MV-4-11 (cell line): ENCODE data around the gene ATP2B1.

Experiments
- DNase-seq: peaks from one replicate; lab custom pipeline; 2025; lab: John Stamatoyannopoulos, UW

The ATP2B1 gene

DNA sequence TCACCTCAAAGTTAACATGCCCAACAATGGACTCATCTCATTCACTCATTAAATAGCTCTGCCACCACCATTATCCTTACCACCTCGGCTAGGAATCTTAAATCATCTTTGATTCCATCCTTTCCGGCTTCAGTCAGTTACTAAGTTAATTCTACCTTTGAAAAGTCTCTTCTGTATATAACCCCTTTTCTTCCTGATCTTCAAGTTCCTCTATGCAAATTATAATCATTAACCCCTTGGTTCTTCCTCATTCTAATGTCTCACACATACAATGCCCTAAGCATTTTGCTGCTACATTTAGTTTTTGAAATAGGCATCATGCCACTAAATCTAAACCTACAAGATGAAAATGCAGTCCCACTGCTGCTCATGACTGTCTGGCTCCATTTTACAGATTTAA, 51.6 kb downstream of the ATP2B1 start:
- peak; percentile 41 for DNase-seq

DNA sequence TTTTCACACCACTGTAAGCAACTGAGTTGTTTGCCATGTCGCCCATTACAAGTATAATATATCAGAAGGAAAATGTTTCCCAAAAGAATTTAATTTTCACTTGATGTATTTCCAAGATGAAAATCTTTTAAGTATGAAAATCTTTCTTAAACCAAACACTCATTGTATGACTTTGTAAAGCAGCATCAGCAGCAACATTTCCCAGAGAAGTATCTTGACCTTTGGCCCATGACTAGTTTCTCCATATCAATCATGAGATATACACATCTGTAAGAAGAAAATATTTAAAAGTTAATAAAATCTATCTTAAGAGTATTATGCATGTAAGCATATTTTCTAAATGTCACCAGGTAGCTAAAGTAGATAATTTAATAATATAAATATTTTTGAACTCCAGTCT, 52.8 kb downstream of the ATP2B1 start:
- no peak for DNase-seq

DNA sequence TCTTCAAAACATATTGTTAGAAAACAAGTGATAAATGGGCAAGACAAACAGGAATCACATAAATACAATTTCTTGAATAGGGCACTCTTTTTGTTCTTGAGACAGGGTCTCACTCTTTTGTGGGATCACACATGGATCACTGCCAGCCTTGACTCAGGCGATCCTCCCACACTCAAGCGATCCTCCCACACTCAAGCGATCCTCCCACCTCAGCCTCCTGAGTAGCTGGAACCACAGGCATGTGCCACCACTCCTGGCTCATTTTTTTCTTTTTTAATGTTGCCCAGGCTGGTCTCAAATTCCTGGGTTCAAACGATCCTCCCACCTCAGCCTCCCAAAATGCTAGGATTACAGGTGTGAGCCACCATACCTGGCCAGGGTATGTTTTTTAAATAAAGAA, 57.4 kb downstream of the ATP2B1 start:
- DNase-seq, result no peak

DNA sequence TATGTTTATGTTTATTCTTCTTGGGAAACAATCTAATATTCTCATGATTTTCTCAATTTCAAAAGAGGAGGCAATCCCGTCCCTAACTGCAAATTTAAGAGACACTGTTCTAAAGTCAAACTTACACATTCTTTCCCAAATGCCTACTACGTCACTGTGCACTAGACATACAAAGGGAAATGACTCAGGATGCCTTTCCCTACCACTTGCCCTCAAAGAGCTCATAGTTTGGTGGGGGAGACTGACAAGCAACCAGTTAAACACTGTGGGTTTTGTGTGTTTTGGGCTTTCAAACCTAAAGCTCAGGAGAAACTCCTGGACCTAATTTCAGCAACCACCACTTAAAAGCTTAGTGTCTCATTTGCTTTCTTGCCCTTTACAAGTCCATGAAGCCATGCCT, 58.4 kb downstream of the ATP2B1 start:
- DNase-seq, result no peak

DNA sequence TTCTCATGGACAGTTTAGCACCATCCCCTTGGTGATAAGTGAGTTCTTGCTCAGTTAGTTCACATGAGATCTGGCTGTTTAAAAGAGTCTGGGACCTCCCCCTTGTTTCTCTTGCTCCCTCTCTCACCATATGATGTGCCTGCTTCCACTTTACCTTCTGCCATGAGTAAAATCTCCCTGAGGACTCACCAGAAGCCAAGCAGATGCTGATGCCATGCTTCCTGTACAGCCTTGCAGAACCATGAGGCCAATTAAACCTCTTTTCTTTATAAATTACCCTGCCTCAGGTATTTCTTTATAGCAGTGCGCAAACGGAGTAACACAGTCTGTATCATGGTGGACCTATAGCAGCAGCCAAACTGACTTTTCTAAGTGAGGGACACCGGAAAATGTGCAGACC, 58.8 kb downstream of the ATP2B1 start:
- DNase-seq, result no peak

DNA sequence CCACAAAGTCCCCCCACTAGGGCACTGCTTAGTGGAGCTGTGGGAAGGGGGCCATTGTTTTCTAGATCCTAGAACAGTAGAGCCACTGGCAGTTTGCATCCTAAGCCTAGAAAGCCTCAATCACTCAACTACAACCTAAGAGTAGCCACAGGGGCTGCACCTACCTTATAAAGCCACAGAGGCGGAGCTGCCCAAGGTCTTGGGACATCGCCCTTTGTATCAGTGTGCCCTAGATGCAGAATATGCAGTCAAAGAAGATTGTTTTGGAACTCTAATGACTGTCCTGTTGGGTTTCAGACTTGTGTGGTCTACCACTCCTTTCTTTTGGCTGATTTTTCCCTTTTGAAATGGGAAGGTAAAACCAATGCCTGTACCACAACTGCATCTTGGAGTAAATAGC, 59.5 kb downstream of the ATP2B1 start:
- no peak for DNase-seq

GRCh38 chr12:89648211-89648930, 60.3 kb downstream of the ATP2B1 start:
- no peak for DNase-seq

- DNase-seq, result no peak
Measured at GRCh38 chr12:89645434-89645833, 63.2 kb downstream of the ATP2B1 start.

DNA sequence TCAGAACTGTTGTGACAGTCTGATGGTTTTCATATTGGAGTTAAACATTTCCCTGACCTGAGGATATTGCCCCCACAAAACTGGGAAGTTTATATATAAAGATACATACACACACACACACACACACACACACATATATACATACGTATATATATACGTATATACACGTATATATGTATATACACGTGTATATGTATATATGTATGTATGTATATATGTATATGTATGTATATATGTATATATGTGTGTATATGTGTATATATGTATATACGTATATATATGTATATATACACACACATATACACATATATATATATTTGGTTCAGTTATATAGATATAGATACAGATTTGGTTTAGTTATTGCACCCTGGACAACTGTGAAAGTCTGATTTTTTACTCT, 65.7 kb downstream of the ATP2B1 start:
- DNase-seq, result no peak

GRCh38 chr12:89636776-89637160, 71.9 kb downstream of the ATP2B1 start:
- no peak for DNase-seq

DNA sequence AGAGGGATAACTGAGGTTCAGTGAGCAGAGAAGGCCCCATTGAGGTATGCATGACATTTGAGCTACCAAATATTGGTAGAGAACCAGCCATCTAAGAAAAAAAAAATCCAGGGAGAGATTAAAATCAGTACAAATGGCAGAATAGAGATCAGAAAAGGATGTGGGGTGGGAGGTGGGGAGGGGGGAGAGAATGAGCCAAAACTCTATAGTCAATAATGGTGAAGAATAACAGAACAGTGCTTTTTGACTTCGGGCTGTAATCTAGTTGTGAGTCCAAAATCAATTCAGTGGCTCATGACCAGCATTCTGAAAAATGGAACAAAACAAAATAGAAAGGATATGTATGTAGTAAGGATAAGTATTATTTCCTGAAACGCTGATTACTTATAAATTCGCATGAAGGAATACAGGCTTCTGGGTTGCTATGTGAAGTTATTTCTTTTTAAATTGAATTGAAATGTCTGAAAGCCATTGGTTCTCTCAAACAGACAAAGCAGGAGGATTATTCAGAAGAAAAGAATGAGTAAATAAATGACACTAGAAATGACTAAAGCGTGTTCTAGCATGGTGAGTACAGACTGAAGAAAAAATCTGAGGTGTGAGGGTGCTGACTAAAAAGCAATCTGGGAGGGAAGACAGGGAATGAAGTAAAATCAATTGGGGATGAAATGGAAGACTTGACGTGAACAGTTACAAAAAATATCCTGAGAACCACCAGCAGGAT, 72.4 kb downstream of the ATP2B1 start:
- no peak for DNase-seq

- no peak for DNase-seq
Measured at GRCh38 chr12:89634508-89634907, 74.1 kb downstream of the ATP2B1 start.

DNA sequence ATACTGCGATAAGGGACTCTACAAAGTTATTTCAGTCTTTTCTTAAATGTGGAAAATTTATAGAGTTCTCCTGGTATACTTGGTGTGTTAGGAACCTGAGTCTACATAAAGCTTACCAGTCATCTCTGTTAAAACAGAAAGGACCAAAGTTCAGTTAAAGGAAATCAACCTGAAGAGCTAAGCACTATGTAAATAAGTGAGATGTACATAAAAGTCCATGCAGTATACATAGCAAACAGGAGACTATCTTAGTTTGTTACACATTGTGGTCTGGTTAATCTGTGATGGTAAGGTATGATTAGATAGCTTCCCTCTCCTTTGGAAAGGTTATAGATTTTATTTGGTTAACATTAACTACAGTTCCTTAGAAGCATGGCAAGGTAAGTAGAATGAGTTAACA, 75.9 kb downstream of the ATP2B1 start:
- no peak for DNase-seq

- DNase-seq, result no peak
Measured at GRCh38 chr12:89622115-89622514, 86.5 kb downstream of the ATP2B1 start.

DNA sequence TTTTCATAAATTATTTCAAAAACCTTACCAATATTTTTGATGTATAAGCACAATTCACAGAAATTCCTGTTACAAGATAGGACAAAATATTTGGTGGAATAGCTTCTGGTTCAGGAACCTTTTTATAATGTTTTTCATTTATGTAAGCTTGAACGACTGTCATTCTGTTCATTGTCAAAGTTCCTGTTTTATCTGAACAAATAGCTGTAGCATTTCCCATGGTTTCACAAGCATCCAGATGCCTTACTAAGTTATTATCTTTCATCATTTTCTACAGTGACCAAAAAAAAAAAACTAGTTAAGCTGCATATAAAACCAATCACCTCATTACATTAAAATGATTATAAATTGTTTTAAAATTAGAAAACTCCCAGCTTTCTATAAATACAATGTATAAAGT, 87.1 kb downstream of the ATP2B1 start:
- DNase-seq, result peak; percentile 29

DNA sequence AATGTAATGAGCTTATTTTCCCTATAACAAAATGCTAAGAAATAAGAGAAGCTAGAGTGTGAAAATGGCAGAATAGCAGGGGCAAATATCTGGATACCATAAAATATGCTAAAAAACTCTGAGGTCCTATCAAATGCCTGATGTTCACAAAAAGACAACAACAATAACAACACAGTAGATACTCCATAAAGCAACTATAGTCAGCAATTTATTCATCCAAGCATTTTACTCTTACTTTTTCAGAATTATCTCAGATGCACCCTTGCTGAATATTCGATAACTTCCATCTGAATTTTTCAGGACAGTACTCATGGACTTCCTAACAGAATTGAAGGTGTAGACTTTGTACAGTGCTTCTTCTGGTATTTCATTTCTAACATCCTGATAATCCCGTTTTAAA, 88.9 kb downstream of the ATP2B1 start:
- DNase-seq, result no peak

GRCh38 chr12:89618113-89618862, 90.3 kb downstream of the ATP2B1 start:
- DNase-seq, result no peak

DNA sequence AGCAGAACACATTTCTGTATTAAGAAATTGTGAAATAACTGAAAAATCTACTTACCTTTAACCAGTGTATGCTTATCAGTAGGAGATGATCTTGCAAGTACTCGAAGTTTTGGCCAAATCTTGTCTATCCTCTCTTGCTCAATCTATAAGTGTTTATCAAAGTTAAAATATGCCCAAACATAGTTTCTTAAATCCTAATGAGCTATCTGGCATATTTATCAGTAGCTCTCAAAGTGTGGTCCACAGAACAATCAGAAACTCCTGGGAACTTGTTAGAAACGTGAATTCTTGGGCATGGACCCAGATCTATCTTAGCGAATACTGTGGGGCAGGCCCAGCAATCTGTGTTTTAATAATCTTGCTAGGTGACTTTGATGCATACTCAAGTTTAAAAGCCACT, 98.3 kb downstream of the ATP2B1 start:
- no peak for DNase-seq

DNA sequence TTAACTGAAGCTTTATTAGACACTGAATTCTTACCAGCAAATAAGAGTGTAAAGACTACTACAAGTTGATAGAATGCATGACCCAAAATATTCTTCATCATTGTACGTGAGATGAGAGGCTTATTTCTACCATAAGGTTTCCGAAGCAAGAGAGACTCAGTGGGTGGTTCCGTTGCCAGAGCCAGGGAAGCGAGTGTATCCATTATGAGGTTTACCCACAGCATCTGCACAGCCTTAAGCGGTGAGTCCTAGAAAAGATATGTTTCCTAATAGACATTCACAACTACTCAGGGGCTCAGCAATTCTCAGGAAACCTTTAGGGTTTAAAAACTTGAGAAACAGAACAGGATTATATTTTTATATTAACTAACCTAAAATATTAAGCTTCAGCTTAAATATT, 105.0 kb downstream of the ATP2B1 start:
- no peak for DNase-seq

GRCh38 chr12:89597770-89598169, 110.9 kb downstream of the ATP2B1 start:
- peak; percentile 12 for DNase-seq

DNA sequence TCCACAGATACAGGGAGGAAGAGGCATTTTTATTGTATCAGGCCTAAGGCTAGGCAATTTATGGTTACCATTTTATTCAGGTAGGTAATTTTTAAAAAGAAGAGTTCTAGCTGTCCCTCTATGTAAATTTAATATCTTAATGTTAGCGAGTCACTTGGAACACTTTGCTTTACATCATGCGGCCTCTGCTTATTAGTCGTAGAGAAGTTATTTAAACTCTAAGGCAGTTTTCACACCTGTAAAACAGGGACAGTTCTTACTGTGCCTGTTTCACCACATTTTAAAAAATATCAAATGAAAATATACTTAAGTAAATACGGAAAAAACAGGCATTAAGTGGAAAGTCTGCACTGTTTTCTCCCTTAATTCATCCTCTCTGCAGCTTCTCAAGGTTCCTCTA, 111.4 kb downstream of the ATP2B1 start:
- DNase-seq, result no peak

- no peak for DNase-seq
Measured at GRCh38 chr12:89593873-89594272, 114.8 kb downstream of the ATP2B1 start.

DNA sequence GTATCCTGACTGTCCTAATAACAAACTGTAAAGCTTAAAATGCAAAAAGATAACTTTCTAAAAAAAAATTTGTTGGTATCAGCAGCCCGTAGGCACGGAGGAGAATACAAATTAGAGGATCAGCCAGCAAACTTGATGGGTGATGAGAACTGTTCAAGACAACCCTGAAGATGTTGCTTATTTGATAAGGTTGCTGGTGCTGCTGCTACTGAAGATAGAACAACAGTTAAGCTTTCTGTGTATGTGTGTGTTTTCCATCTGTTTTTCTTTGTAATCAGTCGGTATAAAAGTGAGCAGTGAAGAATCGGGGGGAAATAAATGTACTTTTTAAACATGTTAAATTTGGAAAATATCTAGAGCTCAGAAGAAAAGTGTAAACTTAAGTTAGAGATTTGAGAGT, 115.4 kb downstream of the ATP2B1 start:
- no peak for DNase-seq
